ENCODE measurements around the gene MYH11. TPM values are rescaled to one million over a fixed set of nuclear protein-coding genes. Genes with fewer than 3 reads are reported as not detected.

MYH11 gene
- total and polyA plus RNA-seq, 2 experiments from 2014 or later: 1.6 to 5.9 TPM

- H3F3A ChIP-seq (replicated peaks; ENCODE audit: low read depth): no peaks in the 10 kb centered on the region
- H3K27me3 Mint-ChIP-seq (ENCODE audit: insufficient read depth, low read depth, poor library complexity): peaks cover 4% of the 10 kb centered on the region
- TF ChIP-seq ZNF114 (CRISPR knock-in tag; IDR thresholded peaks at IDR 0.05) (no peak), EZH2 (IDR thresholded peaks at IDR 0.05; ENCODE audit: low read depth, unreplicated experiment) (no peak), NANOG (IDR thresholded peaks at IDR 0.05; ENCODE audit: borderline replicate concordance) (no peak), ZNF462 (CRISPR knock-in tag; IDR thresholded peaks at IDR 0.05) (no peak), CTCF (conservative IDR thresholded peaks at IDR 0.05; ENCODE audit: low read depth in 2 of 2) (no peak), CREB1 (CRISPR knock-in tag; IDR thresholded peaks at IDR 0.05; ENCODE audit: low read depth) (no peak), POLR2AphosphoS5 (IDR thresholded peaks at IDR 0.05; ENCODE audit: low read depth) (no peak), ZNF331 (CRISPR knock-in tag; IDR thresholded peaks at IDR 0.05; ENCODE audit: low read depth) (no peak), ETS1 (IDR thresholded peaks at IDR 0.05) (no peak), EZH2phosphoT487 (IDR thresholded peaks at IDR 0.05; ENCODE audit: unreplicated experiment) (no peak), JUNB (IDR thresholded peaks at IDR 0.05; ENCODE audit: unreplicated experiment) (no peak), REST (IDR thresholded peaks at IDR 0.05; ENCODE audit: unreplicated experiment) (no peak), STAT1 (IDR thresholded peaks at IDR 0.05; ENCODE audit: unreplicated experiment) (no peak)
- H3K27ac Mint-ChIP-seq: no peak overlapping the region
- no peaks in the 10 kb centered on the region for H3K27me3 ChIP-seq (ENCODE audit: insufficient read depth)
- no peak overlapping the region for H3K4me2 ChIP-seq
- H3K36me3 Mint-ChIP-seq (ENCODE audit: low read depth): no peaks in the 10 kb centered on the region
- no peak overlapping the region for H2AFZ ChIP-seq
- H3K4me1 ChIP-seq (ENCODE audit: insufficient read depth): no peaks in the 10 kb centered on the region
- no peaks in the 10 kb centered on the region for H4K20me1 ChIP-seq (replicated peaks; ENCODE audit: insufficient read depth)
- H3K27ac ChIP-seq (ENCODE audit: low read depth): no peak overlapping the region
- H3K4me3 ChIP-seq: no peak overlapping the region
- no peaks in the 10 kb centered on the region for H3K79me2 ChIP-seq (replicated peaks; ENCODE audit: insufficient read depth)
- ATAC-seq (no peak), DNase-seq (ENCODE audit: low spot score) (no peak)
- no peak overlapping the region for H3K4me3 Mint-ChIP-seq
- no peaks in the 10 kb centered on the region for H3K9me2 ChIP-seq (ENCODE audit: insufficient read depth)
- no peaks in the 10 kb centered on the region for H3K4me1 Mint-ChIP-seq
- no peaks in the 10 kb centered on the region for H3K36me3 ChIP-seq (ENCODE audit: insufficient read depth)
- no peaks in the 10 kb centered on the region for H3K9me3 Mint-ChIP-seq
These were observed 87.6 kb downstream of the MYH11 start for GRCh38 chr16:15769239-15769638.
